Fibroblast of the conjunctiva (primary cell): ENCODE data around the gene ABCA6.
"Not testable (repeated sequence)": the region's sequence is repeated elsewhere in the genome, so short reads cannot be mapped to it uniquely, and the experiment has no call there.

ENCODE experiments used
- DNase-seq: peaks from one replicate; pipeline ENCODE4 v3.0.0-alpha.2; 2010; ENCODE audit warnings: low read depth

ABCA6 gene

GRCh38 chr17:69070378-69071232 lies 71.1 kb downstream of the ABCA6 start:
- DNase-seq = not testable (repeated sequence)

- DNase-seq = no peak
Observed at GRCh38 chr17:69069226-69069750, 72.4 kb downstream of the ABCA6 start.

- DNase-seq = no peak
Observed at GRCh38 chr17:69067274-69068047, 74.2 kb downstream of the ABCA6 start.

GRCh38 chr17:69066482-69066881 lies 75.2 kb downstream of the ABCA6 start:
- DNase-seq = no peak

GRCh38 chr17:69065113-69065512 lies 76.6 kb downstream of the ABCA6 start:
- no peak for DNase-seq

GRCh38 chr17:69064476-69064875 lies 77.2 kb downstream of the ABCA6 start:
- DNase-seq = no peak

GRCh38 chr17:69064001-69064400 lies 77.7 kb downstream of the ABCA6 start:
- no peak for DNase-seq

- DNase-seq = no peak
Observed at GRCh38 chr17:69062860-69063581, 78.7 kb downstream of the ABCA6 start.

GRCh38 chr17:69061721-69062556 lies 79.8 kb downstream of the ABCA6 start:
- DNase-seq = no peak

GRCh38 chr17:69060822-69061221 lies 80.9 kb downstream of the ABCA6 start, which contains the start of gene ABCA9:
TSS of gene ABCA9 (minus strand) at chr17:69060927. CDS start at chr17:69051126, 9,801 bp downstream.
- DNase-seq = peak; percentile 90

- DNase-seq = no peak
Observed at GRCh38 chr17:69059458-69060175, 82.1 kb downstream of the ABCA6 start.

GRCh38 chr17:69058165-69058564 lies 83.5 kb downstream of the ABCA6 start:
- DNase-seq = no peak

GRCh38 chr17:69057280-69057679 lies 84.4 kb downstream of the ABCA6 start:
- no peak for DNase-seq

GRCh38 chr17:69056179-69056823 lies 85.4 kb downstream of the ABCA6 start:
- DNase-seq = no peak

- DNase-seq = no peak
Observed at GRCh38 chr17:69055334-69055733, 86.4 kb downstream of the ABCA6 start.

- DNase-seq = peak; percentile 63
Observed at GRCh38 chr17:69050999-69051775, 90.5 kb downstream of the ABCA6 start.

- DNase-seq = no peak
Observed at GRCh38 chr17:69048634-69049033, 93.1 kb downstream of the ABCA6 start.

- no peak for DNase-seq
Observed at GRCh38 chr17:69047368-69048263, 94.1 kb downstream of the ABCA6 start.
